MCF 10A (cell line): ENCODE data around the gene MED20. TPM values are rescaled to one million over a fixed set of nuclear protein-coding genes. Genes with fewer than 3 reads are reported as not detected.

Source experiments
- BruUV-seq: library from RNA; stranded (reverse); fragments of 400-500 nt; replicated peaks from 2 replicates; lab custom pipeline; 2021; lab: Mats Ljungman, UMichigan
- CTCF ChIA-PET: fragments of 300-600 bp; sonication (Branson Sonifier 250); formaldehyde crosslinking; extraction: SDS; loops from one replicate; lab custom pipeline; 2021; ENCODE audit warnings: antibody characterized with exemption, inconsistent platforms; lab: Yijun Ruan, JAX
- POLR2A ChIA-PET: fragments of 300-600, 350-650 bp; sonication (Branson Sonifier 250); formaldehyde crosslinking; extraction: SDS; loops from one replicate; lab custom pipeline; 2020; ENCODE audit warnings: antibody characterized with exemption, inconsistent platforms; lab: Yijun Ruan, JAX
- DNase-seq: peaks from one replicate; pipeline ENCODE4 v3.0.0-alpha.2; 2018; ENCODE audit not compliant: unreplicated experiment
- H3K27ac Mint-ChIP-seq: one replicate; pipeline ENCODE4 v1.8.0; 2022; ENCODE audit warnings: mild to moderate bottlenecking, low read depth, mixed read lengths; ENCODE audit not compliant: unreplicated experiment
- H3K27me3 Mint-ChIP-seq: one replicate; pipeline ENCODE4 v1.8.0; 2022; ENCODE audit warnings: mixed read lengths; ENCODE audit not compliant: insufficient read depth, unreplicated experiment
- H3K36me3 Mint-ChIP-seq: one replicate; pipeline ENCODE4 v1.8.0; 2022; ENCODE audit warnings: mild to moderate bottlenecking, moderate library complexity, mixed read lengths; ENCODE audit not compliant: insufficient read depth, unreplicated experiment
- H3K4me1 Mint-ChIP-seq: one replicate; pipeline ENCODE4 v1.8.0; 2022; ENCODE audit warnings: mixed read lengths; ENCODE audit not compliant: insufficient read depth, unreplicated experiment
- H3K4me3 Mint-ChIP-seq: one replicate; pipeline ENCODE4 v1.8.0; 2022; ENCODE audit warnings: mild to moderate bottlenecking, moderate library complexity, mixed read lengths; ENCODE audit not compliant: unreplicated experiment
- H3K9me3 Mint-ChIP-seq: one replicate; pipeline ENCODE4 v1.8.0; 2022; ENCODE audit warnings: mixed read lengths; ENCODE audit not compliant: unreplicated experiment
- intact Hi-C: fragments of 100-400 bp; cut with micrococcal nuclease; formaldehyde crosslinking; loops from 2 replicates; pipeline ENCODE4 v1.14.1; 2022
- total RNA-seq: library from RNA; stranded (reverse); gene quantifications from 2 replicates; pipeline ENCODE4 v1.2.3, GENCODE V29; 2022
- TF ChIP-seq, protein P1 (sequence below): fragments of 200-600 bp; IDR thresholded peaks from one replicate; pipeline ENCODE4 v1.8.0; 2022; ENCODE audit warnings: antibody characterized with exemption, mild to moderate bottlenecking; ENCODE audit not compliant: unreplicated experiment

MED20 gene
- total RNA-seq, 1 experiment from 2014 or later, result 27.6 TPM

DNA sequence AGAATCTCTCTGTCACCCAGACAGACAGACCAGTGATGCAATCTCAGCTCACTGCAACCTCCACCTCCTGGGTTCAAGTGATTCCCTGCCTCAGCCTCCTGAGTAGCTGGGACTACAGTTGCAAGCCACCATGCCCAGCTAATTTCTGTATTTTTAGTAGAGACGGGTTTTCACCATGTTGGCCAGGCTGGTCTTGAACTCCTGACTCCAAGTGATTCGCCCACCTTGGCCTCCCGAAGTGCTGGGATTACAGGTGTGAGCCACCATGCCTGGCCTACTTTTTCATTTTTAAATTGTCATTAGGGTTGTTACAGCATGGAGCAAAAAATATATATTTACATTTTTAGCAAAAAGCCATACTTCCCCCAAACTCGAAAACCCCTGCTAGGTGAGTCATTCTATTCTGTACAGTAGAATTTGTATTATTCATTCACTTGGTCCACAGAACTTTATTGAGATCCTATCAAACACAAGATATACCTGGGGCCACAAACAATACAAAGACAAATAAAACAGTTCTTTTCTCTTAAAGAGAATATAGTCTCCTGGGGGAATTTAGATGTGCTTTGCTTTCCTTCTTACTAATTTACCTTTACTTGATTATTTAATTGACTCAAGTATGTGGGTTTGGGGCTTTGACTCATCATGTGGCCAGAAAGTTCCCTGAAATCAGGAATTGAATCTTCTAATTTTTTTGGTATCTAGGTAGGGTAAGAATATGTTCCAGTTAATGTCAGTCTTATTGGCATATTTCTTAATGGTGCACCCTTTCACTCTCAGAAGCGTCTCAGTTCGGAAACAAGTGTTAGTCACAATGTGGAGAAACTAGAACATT lies 37.3 kb upstream of the MED20 start:
- TF ChIP-seq, protein P1, sequence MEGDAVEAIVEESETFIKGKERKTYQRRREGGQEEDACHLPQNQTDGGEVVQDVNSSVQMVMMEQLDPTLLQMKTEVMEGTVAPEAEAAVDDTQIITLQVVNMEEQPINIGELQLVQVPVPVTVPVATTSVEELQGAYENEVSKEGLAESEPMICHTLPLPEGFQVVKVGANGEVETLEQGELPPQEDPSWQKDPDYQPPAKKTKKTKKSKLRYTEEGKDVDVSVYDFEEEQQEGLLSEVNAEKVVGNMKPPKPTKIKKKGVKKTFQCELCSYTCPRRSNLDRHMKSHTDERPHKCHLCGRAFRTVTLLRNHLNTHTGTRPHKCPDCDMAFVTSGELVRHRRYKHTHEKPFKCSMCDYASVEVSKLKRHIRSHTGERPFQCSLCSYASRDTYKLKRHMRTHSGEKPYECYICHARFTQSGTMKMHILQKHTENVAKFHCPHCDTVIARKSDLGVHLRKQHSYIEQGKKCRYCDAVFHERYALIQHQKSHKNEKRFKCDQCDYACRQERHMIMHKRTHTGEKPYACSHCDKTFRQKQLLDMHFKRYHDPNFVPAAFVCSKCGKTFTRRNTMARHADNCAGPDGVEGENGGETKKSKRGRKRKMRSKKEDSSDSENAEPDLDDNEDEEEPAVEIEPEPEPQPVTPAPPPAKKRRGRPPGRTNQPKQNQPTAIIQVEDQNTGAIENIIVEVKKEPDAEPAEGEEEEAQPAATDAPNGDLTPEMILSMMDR, result no peak
- intact Hi-C loops, result no loop called here
- ChIA-PET CTCF (no interaction called here), POLR2A (interaction anchor here (0.7 kb wide), 1 partner anchor 55 kb away, joined by 3 read pairs; no protein-coding TSS in a partner anchor)
- Mint-ChIP-seq H3K9me3 (no peaks in the 10 kb centered on the region), H3K27ac (no peak overlapping the region), H3K36me3 (peaks cover 19% of the 10 kb centered on the region), H3K27me3 (no peaks in the 10 kb centered on the region), H3K4me3 (no peak overlapping the region), H3K4me1 (peaks cover 8% of the 10 kb centered on the region)
- BruUV-seq, result no TSS peak
- no peak for DNase-seq

DNA sequence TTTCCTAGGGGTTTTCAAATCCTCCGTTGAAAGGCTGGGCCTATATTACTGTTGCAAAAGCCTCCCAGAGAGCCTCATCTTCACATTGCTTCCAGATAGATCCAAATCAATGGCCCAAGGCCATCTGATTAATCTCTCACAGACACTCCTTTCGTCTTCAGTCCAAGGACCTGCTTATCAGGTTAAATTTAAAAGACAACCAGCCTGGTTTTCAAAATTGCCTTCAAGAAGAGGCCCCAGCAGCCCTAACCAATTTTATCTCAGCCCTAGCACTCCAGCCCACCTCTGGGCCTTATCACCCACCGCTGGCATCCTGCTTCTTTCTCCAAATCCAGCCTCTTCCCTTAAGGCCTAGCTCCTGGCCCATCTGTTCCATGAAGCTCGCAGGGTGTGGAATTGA lies 36.2 kb upstream of the MED20 start:
- Mint-ChIP-seq H3K36me3 (peaks cover 17% of the 10 kb centered on the region), H3K4me3 (no peak overlapping the region), H3K27ac (no peak overlapping the region), H3K4me1 (peaks cover 8% of the 10 kb centered on the region), H3K27me3 (no peaks in the 10 kb centered on the region), H3K9me3 (no peaks in the 10 kb centered on the region)
- DNase-seq, result no peak
- BruUV-seq, result no TSS peak
- TF ChIP-seq, protein P1, result no peak
- POLR2A ChIA-PET, result no interaction called here
- intact Hi-C loops, result no loop called here
- CTCF ChIA-PET, result no interaction called here

DNA sequence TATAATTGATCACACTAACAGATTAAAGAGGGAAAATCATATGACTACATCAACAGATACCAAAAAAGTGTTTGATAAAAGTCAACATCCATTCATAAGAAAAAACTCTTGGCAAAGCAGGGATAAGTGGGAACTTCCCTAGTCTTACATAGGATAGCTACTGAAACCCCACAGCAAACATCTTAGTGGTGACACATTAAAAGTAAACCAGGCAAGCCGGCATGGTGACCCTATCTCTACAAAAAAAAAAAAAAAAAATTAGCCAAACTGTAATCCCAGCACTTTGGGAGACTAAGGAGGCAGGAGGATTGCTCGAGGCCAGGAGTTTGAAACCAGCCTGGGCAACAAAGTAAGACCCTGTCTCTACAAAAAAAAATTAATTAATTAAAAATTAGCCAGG lies 34.5 kb upstream of the MED20 start:
- POLR2A ChIA-PET, result interaction anchor here (0.5 to 0.6 kb wide), 2 partner anchors 20 to 25 kb away, joined by 3 read pairs; no protein-coding TSS in a partner anchor
- no peaks in the 10 kb centered on the region for H3K4me1 Mint-ChIP-seq
- H3K27ac Mint-ChIP-seq, result no peak overlapping the region
- H3K9me3 Mint-ChIP-seq, result no peaks in the 10 kb centered on the region
- BruUV-seq, result no TSS peak
- no peak overlapping the region for H3K4me3 Mint-ChIP-seq
- TF ChIP-seq, protein P1, result no peak
- CTCF ChIA-PET, result interaction anchor here (0.5 to 1.5 kb wide), 3 partner anchors 35 to 164 kb away, joined by 3 to 4 read pairs (median 3); partner anchors contain the start of genes BYSL and MED20
- DNase-seq, result no peak
- no peaks in the 10 kb centered on the region for H3K27me3 Mint-ChIP-seq
- intact Hi-C loops, result no loop called here
- H3K36me3 Mint-ChIP-seq, result peaks cover 21% of the 10 kb centered on the region

DNA sequence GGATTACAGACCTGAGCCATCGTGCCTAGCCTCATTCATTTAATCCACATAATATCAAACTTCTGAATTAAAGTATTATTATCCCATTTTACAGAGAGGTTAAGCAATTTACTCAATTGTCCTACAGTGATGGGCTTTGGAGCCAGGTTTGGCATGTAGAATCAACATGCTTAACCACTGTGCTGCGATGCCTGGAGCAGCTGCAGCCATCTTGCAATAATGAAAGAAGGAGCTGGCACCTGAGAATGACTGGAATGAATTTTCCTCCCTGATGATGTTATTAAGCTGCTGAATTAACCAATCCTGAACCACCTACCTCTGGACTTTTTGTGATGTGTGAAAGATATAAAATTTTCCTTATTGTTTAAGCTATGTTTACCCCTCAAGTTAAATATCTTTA lies 33.7 kb upstream of the MED20 start:
- intact Hi-C loops, result no loop called here
- DNase-seq, result no peak
- Mint-ChIP-seq H3K4me1 (no peaks in the 10 kb centered on the region), H3K4me3 (no peak overlapping the region), H3K27me3 (no peaks in the 10 kb centered on the region), H3K27ac (no peak overlapping the region), H3K36me3 (peaks cover 29% of the 10 kb centered on the region), H3K9me3 (no peaks in the 10 kb centered on the region)
- no TSS peak for BruUV-seq
- ChIA-PET POLR2A (no interaction called here), CTCF (interaction anchor here (0.9 to 1.5 kb wide), 2 partner anchors 34 to 163 kb away, joined by 3 to 4 read pairs; partner anchors contain the start of genes BYSL and MED20)
- TF ChIP-seq, protein P1, result no peak
